ENCODE data around the gene ATXN1.

- TF ChIP-seq POLR2A (IDR thresholded peaks at IDR 0.05; ENCODE audit: low read length) (no peak), GATA3 (IDR thresholded peaks at IDR 0.05; ENCODE audit: borderline replicate concordance) (no peak), CTCF (IDR thresholded peaks at IDR 0.05) (no peak), HDAC2 (IDR thresholded peaks at IDR 0.05) (no peak)
These were observed 22.2 kb upstream of the ATXN1 start for GRCh38 chr6:16783509-16783908.
